DMS153 (cell line): Measurements from ENCODE around the gene CHDH.

Experiments used
- DNase-seq: peaks from one replicate; lab custom pipeline; 2025; lab: John Stamatoyannopoulos, UW

CHDH gene

DNA sequence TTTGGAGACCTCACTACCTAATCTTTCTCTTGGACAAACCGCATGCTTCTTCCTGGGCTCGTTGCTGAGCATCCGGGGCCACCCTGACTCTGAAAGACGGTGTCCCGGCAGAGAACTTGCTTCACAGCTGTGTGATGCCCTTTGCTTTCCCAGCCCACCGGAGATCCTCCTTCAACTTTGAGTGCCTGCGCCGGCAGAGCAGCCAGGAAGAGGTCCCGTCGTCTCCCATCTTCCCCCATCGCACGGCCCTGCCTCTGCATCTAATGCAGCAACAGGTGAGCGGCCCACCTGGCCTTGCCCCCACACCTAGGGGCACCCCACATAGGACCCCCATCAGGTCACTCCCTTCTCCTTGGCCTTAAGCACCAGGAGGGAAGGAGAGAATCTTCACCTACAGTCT lies 37.7 kb downstream of the CHDH start:
- DNase-seq: no peak

- no peak for DNase-seq
These were observed 39.0 kb downstream of the CHDH start for GRCh38 chr3:53807117-53807810.

DNA sequence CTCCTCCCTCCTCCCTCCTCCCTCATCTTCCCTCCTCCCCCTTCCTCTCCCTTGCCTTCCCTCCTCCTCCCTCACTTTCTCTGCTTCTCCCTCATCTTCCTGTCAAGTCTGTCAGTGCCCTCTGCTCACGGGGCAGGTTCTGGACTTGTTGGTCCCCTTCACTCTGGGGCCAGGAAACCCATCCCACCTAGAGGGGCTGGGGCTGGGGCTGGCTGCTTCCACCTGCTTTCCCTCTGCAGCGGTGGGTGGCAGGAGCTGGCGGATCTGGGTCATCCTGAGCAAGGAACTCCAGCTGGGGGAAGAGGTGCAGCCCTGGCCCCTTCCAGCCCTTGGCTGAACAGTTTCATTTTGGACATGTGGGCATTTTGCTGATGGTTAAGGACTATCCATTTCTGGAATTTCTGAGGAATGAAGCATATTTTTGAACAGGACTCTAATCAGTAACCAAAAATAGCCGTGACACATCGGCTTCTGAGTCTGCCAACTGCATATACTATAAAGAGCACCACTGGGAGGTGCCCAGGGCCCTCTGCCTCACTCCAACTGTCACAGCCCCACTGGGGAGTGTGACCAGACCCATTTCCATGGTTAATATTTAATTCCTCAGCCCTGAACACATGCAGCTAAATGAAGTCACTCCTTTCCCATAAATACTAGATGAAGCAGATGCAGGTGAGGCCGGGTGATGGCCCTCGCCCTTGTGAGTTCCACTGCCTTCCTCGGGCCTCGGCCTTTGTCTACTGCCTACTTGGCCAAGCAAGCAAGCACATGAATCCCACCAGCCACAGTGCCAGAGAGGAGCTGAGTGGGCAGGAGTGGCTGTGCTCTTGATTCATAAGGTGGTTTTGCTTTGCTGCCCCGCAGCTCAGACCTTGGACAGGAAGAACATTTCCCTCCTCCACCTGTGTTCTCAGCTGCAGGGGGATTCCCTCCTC lies 39.8 kb downstream of the CHDH start:
- no peak for DNase-seq

DNA sequence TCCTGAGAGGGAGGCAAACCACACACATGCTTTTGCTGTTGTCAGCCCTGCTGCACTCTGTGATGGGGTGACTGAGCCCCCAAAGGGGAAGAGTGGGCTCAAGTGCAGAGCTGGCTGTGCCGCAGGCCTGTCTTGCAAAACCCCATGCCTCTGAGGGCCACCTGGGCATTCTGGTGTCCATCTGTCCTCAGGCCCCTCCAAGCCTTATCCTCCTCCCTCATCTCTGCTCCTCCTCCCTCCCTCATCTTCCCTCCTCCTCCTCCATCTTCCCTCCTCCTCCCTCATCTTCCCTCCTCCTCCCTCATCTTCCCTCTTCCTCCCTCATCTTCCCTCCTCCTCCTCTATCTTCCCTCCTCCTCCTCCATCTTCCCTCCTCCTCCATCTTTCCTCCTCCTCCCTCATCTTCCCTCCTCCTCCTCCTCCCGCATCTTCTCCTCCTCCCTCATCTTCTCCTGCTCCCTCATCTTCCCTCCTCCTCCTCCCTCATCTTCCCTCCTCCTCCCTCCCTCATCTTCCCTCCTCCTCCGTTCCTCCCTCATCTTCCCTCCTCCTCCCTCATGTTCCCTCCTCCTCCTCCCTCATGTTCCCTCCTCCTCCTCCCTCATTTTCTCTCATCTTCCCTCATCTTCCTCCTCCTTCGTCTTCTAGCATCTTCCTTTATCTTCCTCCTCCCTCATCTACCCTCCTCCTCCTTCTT lies 40.6 kb downstream of the CHDH start:
- no peak for DNase-seq

GRCh38 chr3:53804697-53805462 lies 41.3 kb downstream of the CHDH start:
- no peak for DNase-seq

DNA sequence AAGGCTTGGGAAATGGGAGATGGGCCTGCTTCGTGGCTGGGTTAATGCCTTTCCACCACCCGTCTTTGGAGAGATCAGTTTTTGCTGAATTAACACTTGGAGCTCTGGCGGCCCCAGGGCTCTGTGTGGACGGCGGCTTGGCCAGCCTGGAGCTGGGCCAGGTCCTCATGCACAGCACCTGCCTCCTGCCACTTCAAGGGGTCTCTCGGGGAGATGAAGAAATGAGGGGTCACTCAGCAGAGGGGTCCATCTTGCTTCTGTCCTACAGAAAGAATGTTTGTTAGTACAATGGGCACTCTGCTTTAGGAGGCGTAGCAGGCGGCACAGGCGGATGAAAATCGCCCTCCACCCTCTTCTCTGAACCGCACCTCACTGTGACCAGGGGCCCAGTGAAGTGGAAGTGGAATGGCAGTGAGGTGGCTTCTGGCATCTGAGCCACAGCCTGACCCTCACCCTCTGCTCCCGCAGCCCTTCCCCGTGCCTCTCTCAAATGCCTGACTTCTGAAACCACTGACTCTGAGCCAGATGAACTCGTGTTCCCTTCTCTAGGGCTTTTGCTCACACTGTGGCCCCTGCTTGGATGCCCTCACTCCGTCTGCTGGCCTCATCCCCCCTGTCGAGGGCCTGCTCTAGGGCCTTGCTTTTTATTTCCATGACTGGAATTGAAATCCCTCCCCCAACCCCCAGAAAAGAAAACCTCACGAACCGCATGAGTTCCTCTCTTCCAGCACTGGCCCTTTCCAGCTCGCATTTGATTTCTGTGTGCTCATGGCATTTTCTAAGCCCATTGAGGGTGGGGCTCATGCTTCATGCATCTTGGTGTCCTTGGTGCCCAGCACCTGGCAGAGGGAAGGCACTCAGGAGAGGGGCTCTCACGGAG lies 42.2 kb downstream of the CHDH start:
- no peak for DNase-seq

- no peak for DNase-seq
These were observed 42.9 kb downstream of the CHDH start for GRCh38 chr3:53803124-53803815.

DNA sequence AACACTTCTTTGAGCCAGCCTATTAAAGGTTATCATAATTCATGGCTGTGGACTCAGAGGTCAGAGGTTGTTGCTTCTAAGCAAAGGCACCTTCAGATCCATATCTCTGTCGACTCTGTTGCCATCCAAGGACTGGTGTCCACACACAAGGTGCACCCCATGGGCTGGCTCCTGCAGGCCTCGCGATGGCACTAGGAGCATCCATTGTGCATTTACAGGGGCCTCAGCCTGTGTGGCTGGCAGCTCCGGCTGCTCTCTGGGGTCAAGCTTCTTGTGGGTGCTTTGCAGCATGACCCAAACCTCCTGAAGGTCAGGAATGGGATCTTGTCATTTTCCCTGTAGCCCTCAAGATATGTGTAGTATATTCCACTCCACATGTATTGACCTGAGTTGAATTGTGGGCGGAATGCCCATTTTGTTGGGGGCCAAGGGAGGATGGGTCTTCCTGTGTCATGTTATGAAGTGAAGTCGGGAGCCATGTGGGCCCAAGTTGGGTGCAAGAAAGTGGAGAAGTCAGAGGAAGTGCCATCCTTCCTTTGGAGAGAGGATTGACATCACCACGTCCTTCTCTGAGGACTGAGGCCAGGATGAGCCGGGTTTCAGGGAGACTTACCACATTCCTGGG lies 43.9 kb downstream of the CHDH start:
- DNase-seq: no peak

- DNase-seq: no peak
These were observed 44.9 kb downstream of the CHDH start for GRCh38 chr3:53801319-53801718.

GRCh38 chr3:53800041-53800906 lies 45.9 kb downstream of the CHDH start:
- DNase-seq: no peak

DNA sequence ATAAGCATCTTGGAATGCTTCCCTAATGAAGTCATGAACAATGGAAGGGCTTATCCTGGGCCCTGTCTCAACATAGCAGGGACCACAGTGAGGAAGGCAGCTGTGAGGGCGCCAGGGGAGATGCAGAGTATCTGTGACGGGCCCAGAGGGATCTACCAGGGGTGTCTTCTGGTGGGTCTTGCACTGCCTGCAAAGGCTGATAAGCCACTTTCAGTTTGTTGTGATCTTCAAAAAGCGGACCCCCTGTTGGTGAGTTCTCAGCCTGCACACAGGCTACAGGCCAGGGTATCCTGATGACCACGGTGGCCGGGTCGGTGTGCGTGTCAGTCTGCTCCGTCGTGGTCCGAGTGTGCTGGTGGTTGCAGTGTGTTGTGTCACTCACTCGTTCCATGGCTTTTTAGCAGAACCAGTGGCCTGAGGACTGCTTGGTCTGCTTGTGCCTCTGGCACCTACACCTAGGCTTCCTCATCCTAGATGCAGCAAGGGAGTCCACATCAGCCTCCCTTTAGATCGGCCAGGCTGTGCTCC lies 46.8 kb downstream of the CHDH start:
- no peak for DNase-seq

GRCh38 chr3:53798144-53798543 lies 48.1 kb downstream of the CHDH start:
- DNase-seq: no peak

DNA sequence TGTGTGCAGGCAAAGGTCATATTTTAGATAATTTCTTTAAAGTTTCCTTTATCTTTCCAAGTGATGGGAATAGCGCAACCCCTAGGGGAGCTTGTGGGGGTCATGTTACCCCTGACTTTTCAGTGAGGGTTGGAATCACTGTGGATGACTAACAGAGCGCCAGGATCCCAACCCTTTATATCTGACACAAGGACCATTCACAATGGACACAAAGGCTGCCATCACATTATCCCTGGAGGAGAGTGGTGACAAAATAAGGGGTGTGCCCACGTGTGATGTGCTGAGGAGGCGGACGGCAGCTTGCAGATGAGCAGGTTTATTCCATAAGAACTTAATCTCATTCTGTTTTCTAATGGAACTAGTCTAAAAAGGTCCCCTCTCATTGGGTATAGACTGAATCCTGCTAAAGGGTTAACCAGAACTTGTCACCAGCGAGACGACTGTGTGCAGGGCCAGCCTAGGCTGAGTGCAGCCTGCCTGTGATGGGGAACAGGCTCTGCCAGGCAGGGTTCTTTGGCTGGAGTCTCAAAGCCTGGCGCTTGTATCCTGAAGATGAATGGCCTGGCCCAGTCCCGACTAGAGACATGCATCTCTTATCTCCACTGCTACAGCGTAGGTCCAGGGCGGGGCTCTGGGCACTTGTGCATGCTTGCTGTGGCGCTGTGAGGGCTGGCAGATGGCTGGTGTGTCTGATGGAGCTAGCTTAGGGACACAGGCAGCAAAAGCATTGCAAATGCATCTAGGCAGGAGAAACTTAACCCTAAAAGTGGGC lies 50.2 kb downstream of the CHDH start:
- DNase-seq: no peak

- DNase-seq: no peak
These were observed 51.0 kb downstream of the CHDH start for GRCh38 chr3:53795176-53795575.

DNA sequence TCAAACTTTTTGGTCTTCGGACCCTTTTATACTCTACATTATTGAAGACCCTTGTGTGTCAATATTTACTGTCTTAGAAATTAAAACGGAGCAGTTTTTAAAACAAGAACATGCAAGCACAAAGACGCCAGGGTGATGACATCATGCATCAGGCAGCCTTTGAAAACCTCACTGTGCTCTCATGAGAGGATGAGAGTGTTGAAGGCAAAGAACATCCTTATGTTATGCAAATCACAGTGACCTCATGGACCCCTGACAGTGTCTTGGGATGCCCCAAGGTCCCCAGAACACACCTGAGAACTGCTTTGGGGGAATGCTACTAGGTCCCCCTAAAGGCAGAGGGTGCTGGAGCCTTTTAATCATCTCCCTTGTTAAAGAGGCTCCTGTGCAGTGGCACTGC lies 51.6 kb downstream of the CHDH start:
- no peak for DNase-seq

DNA sequence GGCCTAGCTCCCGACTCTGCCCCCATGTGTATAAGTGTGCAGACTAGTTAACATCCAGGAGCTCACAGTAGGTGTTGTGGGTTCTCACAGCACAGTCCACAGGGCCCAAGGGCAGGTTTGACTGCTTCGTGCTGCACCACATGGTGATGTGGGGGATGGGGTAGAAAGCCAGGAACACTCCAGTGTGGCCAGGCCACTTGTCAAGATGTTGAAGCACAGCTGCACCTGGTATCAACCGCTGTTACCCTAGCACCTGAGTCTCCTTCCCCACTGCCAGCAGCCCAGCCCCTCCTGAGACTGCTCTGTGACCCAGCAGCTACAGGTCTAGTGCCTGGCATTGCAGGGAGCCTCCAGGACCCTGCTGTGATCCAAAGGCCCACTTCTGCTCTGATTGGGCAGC lies 53.4 kb downstream of the CHDH start:
- DNase-seq: no peak

DNA sequence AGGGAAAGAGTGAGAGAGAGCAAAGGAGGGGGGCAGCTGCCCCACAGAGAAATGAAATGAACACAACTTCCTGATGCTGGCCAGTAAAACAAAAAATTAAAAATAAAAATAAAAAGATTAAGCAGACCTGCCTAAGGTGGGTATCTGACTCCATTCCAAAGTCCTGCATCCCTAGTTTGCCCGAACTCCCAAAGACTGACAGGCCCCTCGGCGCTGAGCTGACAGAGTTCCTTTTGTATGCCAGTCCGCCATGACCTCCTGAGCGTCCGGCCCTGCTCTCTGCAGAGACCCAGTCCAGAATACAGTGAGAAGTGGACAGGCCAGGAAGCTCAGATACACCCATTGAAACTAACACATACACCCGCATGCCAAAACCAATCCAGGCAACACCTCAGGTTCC lies 54.9 kb downstream of the CHDH start:
- no peak for DNase-seq

DNA sequence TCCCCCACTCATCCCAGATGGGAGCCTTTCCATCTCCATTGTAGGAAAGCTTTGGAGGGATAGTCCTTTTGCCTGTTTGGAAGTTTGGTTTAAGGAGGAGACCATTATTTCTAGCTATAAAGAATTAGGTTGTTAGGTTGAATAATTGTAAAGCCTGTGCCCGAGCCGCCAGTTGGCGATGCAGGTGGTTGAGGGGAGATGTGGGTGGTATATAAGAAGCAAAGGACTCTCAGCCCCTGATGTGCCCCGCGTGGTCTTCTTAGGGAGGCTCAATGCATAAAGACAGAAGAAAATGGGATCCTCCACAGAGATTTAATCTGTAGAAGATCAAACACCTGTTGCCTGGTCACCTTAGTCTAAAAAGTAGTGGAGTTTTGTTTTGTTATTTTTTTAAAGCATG lies 55.7 kb downstream of the CHDH start:
- DNase-seq: no peak
